GM12878 (cell line): ENCODE measurements around the gene GSE1. TPM values are rescaled to one million over a fixed set of nuclear protein-coding genes. Genes with fewer than 3 reads are reported as not detected.

Experiments
- ATAC-seq: fragments of 200-7000 bp; cut with Tn5 transposase; 3 replicates; pipeline ENCODE4 v1.9.1; 2020; ENCODE audit warnings: mild to moderate bottlenecking, moderate library complexity
- BruUV-seq: library from RNA; stranded (reverse); fragments of 400-500 nt; replicated peaks from 2 replicates; lab custom pipeline; 2021; lab: Mats Ljungman, UMichigan
- CTCF ChIA-PET: fragments of 300-600 bp; sonication (Branson Sonifier 250); formaldehyde crosslinking; extraction: SDS; loops from one replicate; lab custom pipeline; 2021; ENCODE audit warnings: inconsistent platforms; lab: Yijun Ruan, JAX
- POLR2A ChIA-PET: fragments of 350-600 bp; formaldehyde crosslinking; extraction: SDS; loops from one replicate; lab custom pipeline; 2021; ENCODE audit warnings: inconsistent platforms; lab: Charles Lee
- RAD21 ChIA-PET: fragments of 300-600 bp; sonication (Branson Sonifier 250); formaldehyde crosslinking; loops from one replicate; lab custom pipeline; 2023; ENCODE audit warnings: antibody characterized with exemption; ENCODE audit not compliant: unreplicated experiment; lab: Charles Lee
- SMC1A ChIA-PET: fragments of 300-600 bp; sonication (Branson Sonifier 250); formaldehyde crosslinking; loops from one replicate; lab custom pipeline; 2023; ENCODE audit not compliant: unreplicated experiment, uncharacterized antibody; lab: Charles Lee
- DNase-seq: peaks from one replicate; pipeline ENCODE4 v3.0.0-alpha.2; 2011; ENCODE audit warnings: low read depth, low spot score
- FAIRE-seq: peaks from 3 replicates; lab custom pipeline; 2011; peaks lifted over from hg19 to GRCh38; lab: Jason Lieb, UNC
- H2AFZ ChIP-seq: 2 replicates; pipeline ENCODE4 v1.6.0; 2011; ENCODE audit warnings: low read depth, low read length, control low read depth; ENCODE audit not compliant: control insufficient read depth
- H3K27ac ChIP-seq: 2 replicates; pipeline ENCODE4 v1.5.1; 2011; ENCODE audit warnings: control low read depth; ENCODE audit not compliant: control insufficient read depth, insufficient read depth
- H3K27me3 ChIP-seq, 2 experiments: replicated peaks in 1 of 2; 2 replicates each; pipeline versions ENCODE4 v1.6.0 to v1.6.1; 2011; ENCODE audit warnings: low read length in 1 of 2; ENCODE audit not compliant: control insufficient read depth in 2 of 2, insufficient read depth in 2 of 2
- H3K36me3 ChIP-seq, 2 experiments: 2 replicates each; pipeline ENCODE4 v1.5.1; 2011; ENCODE audit warnings: low read length in 1 of 2; ENCODE audit not compliant: control insufficient read depth in 2 of 2, insufficient read depth in 2 of 2
- H3K4me1 ChIP-seq: 2 replicates; pipeline ENCODE4 v1.6.1; 2011; ENCODE audit warnings: mild to moderate bottlenecking, low read length, moderate library complexity, mixed read lengths; ENCODE audit not compliant: control insufficient read depth, insufficient read depth
- H3K4me2 ChIP-seq: 2 replicates; pipeline ENCODE4 v1.6.0; 2011; ENCODE audit warnings: control low read depth; ENCODE audit not compliant: control insufficient read depth, insufficient read depth
- H3K4me3 ChIP-seq: fragments of 200-600 bp; sonication (generic); 2 replicates; pipeline ENCODE4 v1.5.1; 2016
- H3K79me2 ChIP-seq: 2 replicates; pipeline ENCODE4 v1.6.0; 2011; ENCODE audit warnings: low read length; ENCODE audit not compliant: control insufficient read depth, insufficient read depth
- H3K9ac ChIP-seq: 2 replicates; pipeline ENCODE4 v1.8.0; 2011; ENCODE audit warnings: low read length, control low read depth, mixed read lengths; ENCODE audit not compliant: control insufficient read depth, insufficient read depth
- H3K9me3 ChIP-seq: replicated peaks from 3 replicates; pipeline ENCODE4 v1.5.1; 2011; ENCODE audit warnings: mild to moderate bottlenecking, low read length; ENCODE audit not compliant: control insufficient read depth, insufficient read depth
- H4K20me1 ChIP-seq: 2 replicates; pipeline ENCODE4 v1.6.0; 2011; ENCODE audit not compliant: control insufficient read depth, insufficient read depth
- BCLAF1 ChIP-seq: fragments of 450-650 bp; IDR thresholded peaks from 2 replicates; pipeline ENCODE4 v1.6.1; 2017; ENCODE audit warnings: antibody characterized with exemption, mild to moderate bottlenecking, moderate library complexity
- CBFB ChIP-seq: IDR thresholded peaks from 2 replicates; pipeline ENCODE4 v1.6.1; 2016; ENCODE audit warnings: antibody characterized with exemption, low read depth
- CHD2 ChIP-seq: IDR thresholded peaks from 2 replicates; pipeline ENCODE4 v1.6.1; 2011; ENCODE audit warnings: low read depth, low read length, improper control_type of control experiment, borderline replicate concordance
- CREM ChIP-seq: IDR thresholded peaks from 2 replicates; pipeline ENCODE4 v1.6.1; 2014; ENCODE audit warnings: antibody characterized with exemption, low read depth
- EZH2 ChIP-seq: IDR thresholded peaks from 2 replicates; pipeline ENCODE4 v1.6.1; 2012; ENCODE audit warnings: low read depth, mild to moderate bottlenecking, control low read depth, inconsistent platforms, low read length, borderline replicate concordance; ENCODE audit not compliant: control insufficient read depth
- HDAC6 ChIP-seq: fragments of 200-600 bp; sonication (generic); IDR thresholded peaks from one replicate; pipeline ENCODE4 v1.8.0; 2017; ENCODE audit warnings: antibody characterized with exemption; ENCODE audit not compliant: unreplicated experiment
- NFIC ChIP-seq: IDR thresholded peaks from 2 replicates; pipeline ENCODE4 v1.6.1; 2012; ENCODE audit warnings: low read depth, mild to moderate bottlenecking, inconsistent platforms, low read length, moderate library complexity
- PAX5 ChIP-seq: IDR thresholded peaks from 2 replicates; pipeline ENCODE4 v1.6.1; 2011; ENCODE audit warnings: low read depth, low read length, borderline replicate concordance
- ZBED1 ChIP-seq: IDR thresholded peaks from 2 replicates; pipeline ENCODE4 v1.6.1; 2016; ENCODE audit warnings: borderline replicate concordance
- ZBTB40 ChIP-seq: fragments of 450-650 bp; IDR thresholded peaks from 2 replicates; pipeline ENCODE4 v1.6.1; 2016; ENCODE audit warnings: mild to moderate bottlenecking, moderate library complexity, borderline replicate concordance
- ZNF274 ChIP-seq: IDR thresholded peaks from one replicate; pipeline ENCODE4 v1.8.0; 2011; ENCODE audit not compliant: insufficient read length, insufficient read depth
- WGBS: methylation state at CpG from one replicate; pipeline ENCODE4 v1.1.6; 2016; ENCODE audit warnings: low lambda C conversion rate; ENCODE audit not compliant: insufficient replicate concordance, insufficient coverage; ENCODE audit errors: missing lambda C conversion rate; 5-methylcytosine and 5-hydroxymethylcytosine counted together
- in situ Hi-C: fragments of 300-500 bp; cut with MboI; formaldehyde crosslinking; loops from 9 replicates; pipeline ENCODE4 v1.14.3; 2018; ENCODE audit warnings: mixed read lengths
- intact Hi-C: fragments of 100-400 bp; cut with micrococcal nuclease; formaldehyde crosslinking; loops from one replicate; pipeline ENCODE4 v1.14.2; 2022; ENCODE audit not compliant: unreplicated experiment
- polyA plus RNA-seq, 11 experiments: library from polyadenylated mRNA; depleted of rRNA in 4 of 11; unstranded in 6 of 11; stranded (reverse) in 5 of 11; fragments of >200 nt; fragmentation: Nextera tagmentation in 4 of 11; fragmentation: Illumina TruSeq in 1 of 11; extraction: Ambion mirVana in 4 of 11; extraction: Trizol in 1 of 11; gene quantifications; 1 replicate in 1 of 11; 2 replicates in 10 of 11; pipeline versions ENCODE4 v1.2.1 to v1.2.3, GENCODE V29; 2011 to 2016; ENCODE audit warnings: inconsistent platforms in 2 of 11, missing spikeins in 2 of 11, low read depth in 1 of 11
- total RNA-seq, 4 experiments: library from RNA; depleted of rRNA in 3 of 4; stranded (reverse); fragments of >200 nt in 3 of 4; fragmentation: Illumina TruSeq in 1 of 4; extraction: Trizol in 1 of 4; gene quantifications; 2 replicates each; pipeline versions ENCODE4 v1.2.1 to v1.2.3, GENCODE V29; 2013 to 2021
- TF ChIP-seq, protein P1 (sequence below): fragments of 450-650 bp; IDR thresholded peaks from 2 replicates; pipeline ENCODE4 v1.6.1; 2017; ENCODE audit warnings: low read depth, mild to moderate bottlenecking, moderate library complexity
- TF ChIP-seq, protein P2 (sequence below): IDR thresholded peaks from 2 replicates; pipeline ENCODE4 v1.6.1; 2012; ENCODE audit warnings: low read depth, low read length, improper control_type of control experiment

GSE1 gene
- total and polyA plus RNA-seq, 10 of the 15 experiments (the other 5 are each of a cell fraction or from before 2014, with no cell fraction given), result 4.6 to 58.7 (median 18.2) TPM

- H2AFZ ChIP-seq, result no peak overlapping the region
- FAIRE-seq, result no peak
- DNase-seq, result no peak
- ChIA-PET RAD21 (interaction anchor here (1.0 to 2.2 kb wide), 2 partner anchors 54 to 117 kb away, joined by 5 to 12 read pairs; no protein-coding TSS in a partner anchor), SMC1A (interaction anchor here (1.0 kb wide), 1 partner anchor 61 kb away, joined by 4 read pairs; no protein-coding TSS in a partner anchor), POLR2A (no interaction called here), CTCF (interaction anchor here (0.8 to 5.3 kb wide), 4 partner anchors 8 to 119 kb away, joined by 3 to 47 read pairs (median 4); no protein-coding TSS in a partner anchor)
- H3K79me2 ChIP-seq, result peaks cover 30% of the 10 kb centered on the region
- peaks cover 26% of the 10 kb centered on the region for H3K4me1 ChIP-seq
- intact Hi-C loops, result no loop called here
- no peak for ATAC-seq
- H3K4me2 ChIP-seq, result no peak overlapping the region
- WGBS, result 87% methylated on average over 11 of the region's 14 CpGs
- in situ Hi-C loops, result loop anchor here (5.0 to 25.0 kb wide), 2 partner anchors 116 to 171 kb away; no protein-coding TSS in a partner anchor
- H3K4me3 ChIP-seq, result no peak overlapping the region
- no peaks in the 10 kb centered on the region for H3K27me3 ChIP-seq
- H3K36me3 ChIP-seq, result peaks cover 0 to 5% of the 10 kb centered on the region in 2 experiments; a peak in 2 of 4 replicates
- no peaks in the 10 kb centered on the region for H3K9me3 ChIP-seq
- no TSS peak for BruUV-seq
- no peak overlapping the region for H3K9ac ChIP-seq
- H4K20me1 ChIP-seq, result peaks cover 17% of the 10 kb centered on the region
- H3K27ac ChIP-seq, result no peak overlapping the region
- no peak for TF ChIP-seq ZNF274
- TF ChIP-seq, protein P1, sequence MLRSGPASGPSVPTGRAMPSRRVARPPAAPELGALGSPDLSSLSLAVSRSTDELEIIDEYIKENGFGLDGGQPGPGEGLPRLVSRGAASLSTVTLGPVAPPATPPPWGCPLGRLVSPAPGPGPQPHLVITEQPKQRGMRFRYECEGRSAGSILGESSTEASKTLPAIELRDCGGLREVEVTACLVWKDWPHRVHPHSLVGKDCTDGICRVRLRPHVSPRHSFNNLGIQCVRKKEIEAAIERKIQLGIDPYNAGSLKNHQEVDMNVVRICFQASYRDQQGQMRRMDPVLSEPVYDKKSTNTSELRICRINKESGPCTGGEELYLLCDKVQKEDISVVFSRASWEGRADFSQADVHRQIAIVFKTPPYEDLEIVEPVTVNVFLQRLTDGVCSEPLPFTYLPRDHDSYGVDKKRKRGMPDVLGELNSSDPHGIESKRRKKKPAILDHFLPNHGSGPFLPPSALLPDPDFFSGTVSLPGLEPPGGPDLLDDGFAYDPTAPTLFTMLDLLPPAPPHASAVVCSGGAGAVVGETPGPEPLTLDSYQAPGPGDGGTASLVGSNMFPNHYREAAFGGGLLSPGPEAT, result no peak
- no peak for TF ChIP-seq CBFB
- no peak for TF ChIP-seq CHD2
- no peak for TF ChIP-seq BCLAF1
- TF ChIP-seq, protein P2, sequence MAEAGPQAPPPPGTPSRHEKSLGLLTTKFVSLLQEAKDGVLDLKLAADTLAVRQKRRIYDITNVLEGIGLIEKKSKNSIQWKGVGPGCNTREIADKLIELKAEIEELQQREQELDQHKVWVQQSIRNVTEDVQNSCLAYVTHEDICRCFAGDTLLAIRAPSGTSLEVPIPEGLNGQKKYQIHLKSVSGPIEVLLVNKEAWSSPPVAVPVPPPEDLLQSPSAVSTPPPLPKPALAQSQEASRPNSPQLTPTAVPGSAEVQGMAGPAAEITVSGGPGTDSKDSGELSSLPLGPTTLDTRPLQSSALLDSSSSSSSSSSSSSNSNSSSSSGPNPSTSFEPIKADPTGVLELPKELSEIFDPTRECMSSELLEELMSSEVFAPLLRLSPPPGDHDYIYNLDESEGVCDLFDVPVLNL, result no peak
- no peak for TF ChIP-seq ZBTB40
- no peak for TF ChIP-seq EZH2
- TF ChIP-seq PAX5, result no peak
- no peak for TF ChIP-seq NFIC
- TF ChIP-seq CREM, result no peak
- TF ChIP-seq HDAC6, result no peak
- no peak for TF ChIP-seq ZBED1
Measured at GRCh38 chr16:85607796-85608514, 5.2 kb upstream of the GSE1 start.
